Astrocyte (in vitro differentiated cells and primary cell): Measurements from ENCODE around the gene ZNF438.

Source experiments
- EZH2 ChIP-seq: IDR thresholded peaks from 2 replicates; pipeline ENCODE4 v1.6.1; 2012; ENCODE audit warnings: mild to moderate bottlenecking, low read length, inconsistent platforms; ENCODE audit not compliant: insufficient read depth
- TF ChIP-seq, protein P1 (sequence below): IDR thresholded peaks from 2 replicates; pipeline ENCODE4 v1.5.1; 2011; ENCODE audit warnings: low read depth, mild to moderate bottlenecking, inconsistent platforms, low read length, moderate library complexity; ENCODE audit not compliant: insufficient read depth

DNA sequence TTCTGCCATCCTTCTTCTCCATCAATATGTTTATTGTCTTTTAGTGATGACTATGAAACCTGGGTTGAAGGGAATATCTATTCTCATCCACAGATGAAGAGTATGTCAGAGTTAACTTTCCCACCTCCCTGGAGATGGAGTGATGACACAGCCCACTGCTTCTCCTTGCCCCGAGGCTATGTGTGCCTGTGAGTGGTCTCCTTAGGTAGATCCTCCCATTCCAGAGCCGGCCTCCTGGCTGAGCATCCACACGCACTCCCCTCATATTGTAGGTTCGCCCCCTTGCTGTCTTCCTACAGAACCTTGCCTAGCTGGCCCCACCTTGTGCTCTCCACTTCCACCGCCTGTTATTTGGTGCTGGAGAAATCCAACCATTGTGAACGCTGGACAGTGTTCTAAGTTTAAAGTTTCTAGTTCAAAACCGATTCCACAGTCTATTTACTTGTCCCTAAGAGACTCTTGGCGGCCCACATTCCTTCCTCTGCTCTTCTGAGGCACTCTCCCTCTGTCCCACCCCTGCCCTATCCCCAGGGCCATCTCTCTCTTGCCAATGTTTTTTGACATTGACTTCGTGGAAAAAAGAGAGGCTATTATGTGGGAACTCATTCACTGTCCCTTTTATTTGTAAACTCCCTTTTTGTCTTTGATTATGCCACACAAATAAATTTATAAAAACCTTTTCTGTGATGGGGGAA lies 168.0 kb downstream of the ZNF438 start:
- TF ChIP-seq, protein P1, sequence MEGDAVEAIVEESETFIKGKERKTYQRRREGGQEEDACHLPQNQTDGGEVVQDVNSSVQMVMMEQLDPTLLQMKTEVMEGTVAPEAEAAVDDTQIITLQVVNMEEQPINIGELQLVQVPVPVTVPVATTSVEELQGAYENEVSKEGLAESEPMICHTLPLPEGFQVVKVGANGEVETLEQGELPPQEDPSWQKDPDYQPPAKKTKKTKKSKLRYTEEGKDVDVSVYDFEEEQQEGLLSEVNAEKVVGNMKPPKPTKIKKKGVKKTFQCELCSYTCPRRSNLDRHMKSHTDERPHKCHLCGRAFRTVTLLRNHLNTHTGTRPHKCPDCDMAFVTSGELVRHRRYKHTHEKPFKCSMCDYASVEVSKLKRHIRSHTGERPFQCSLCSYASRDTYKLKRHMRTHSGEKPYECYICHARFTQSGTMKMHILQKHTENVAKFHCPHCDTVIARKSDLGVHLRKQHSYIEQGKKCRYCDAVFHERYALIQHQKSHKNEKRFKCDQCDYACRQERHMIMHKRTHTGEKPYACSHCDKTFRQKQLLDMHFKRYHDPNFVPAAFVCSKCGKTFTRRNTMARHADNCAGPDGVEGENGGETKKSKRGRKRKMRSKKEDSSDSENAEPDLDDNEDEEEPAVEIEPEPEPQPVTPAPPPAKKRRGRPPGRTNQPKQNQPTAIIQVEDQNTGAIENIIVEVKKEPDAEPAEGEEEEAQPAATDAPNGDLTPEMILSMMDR = no peak
- no peak for TF ChIP-seq EZH2
